IPS-11a (cell line): Measurements from ENCODE around the gene CLDN9.
A peak's percentile ranks its signal among the peaks of the same experiment; 100 is the strongest.

Experiments used
- H3K4me3 ChIP-seq: one replicate; pipeline ENCODE4 v1.5.1; 2013; ENCODE audit warnings: low read depth, low read length, control low read depth

CLDN9 gene

DNA sequence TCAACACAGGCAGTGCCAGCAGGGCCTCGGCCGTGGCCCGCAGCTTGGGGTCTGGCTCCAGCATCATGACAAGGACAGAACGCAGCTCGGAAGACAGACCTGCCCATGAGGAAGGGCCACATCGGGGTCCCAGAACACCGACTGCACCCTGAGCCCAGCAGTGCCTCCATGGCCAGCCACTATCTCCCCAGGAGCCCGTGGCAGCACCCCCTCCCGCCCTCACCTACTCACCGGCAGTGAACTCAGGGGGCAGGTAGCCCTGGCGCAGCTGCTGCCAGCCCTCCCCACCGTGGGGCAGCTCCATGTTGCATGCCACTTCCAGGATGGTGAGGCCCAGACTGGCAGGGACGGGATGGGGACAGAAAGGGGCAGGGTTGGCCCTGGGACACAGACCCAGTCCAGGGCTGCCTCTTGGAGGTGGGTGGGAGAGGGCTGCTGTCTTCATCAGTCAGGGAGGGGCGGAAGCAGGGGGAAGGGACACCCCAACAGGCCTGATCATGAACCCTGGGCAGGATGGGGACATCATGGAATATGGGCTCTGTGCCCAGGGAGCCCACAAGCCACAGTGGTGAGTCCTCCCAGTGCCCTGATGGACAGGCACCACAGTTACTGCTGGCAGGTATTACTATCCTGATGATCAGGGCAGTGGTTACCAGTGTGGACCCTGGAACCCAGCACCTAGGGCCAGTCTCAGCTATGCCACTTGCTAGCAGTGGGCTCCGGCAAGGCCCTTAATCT lies 38.2 kb upstream of the CLDN9 start:
- H3K4me3 ChIP-seq, result no peak overlapping the region

DNA sequence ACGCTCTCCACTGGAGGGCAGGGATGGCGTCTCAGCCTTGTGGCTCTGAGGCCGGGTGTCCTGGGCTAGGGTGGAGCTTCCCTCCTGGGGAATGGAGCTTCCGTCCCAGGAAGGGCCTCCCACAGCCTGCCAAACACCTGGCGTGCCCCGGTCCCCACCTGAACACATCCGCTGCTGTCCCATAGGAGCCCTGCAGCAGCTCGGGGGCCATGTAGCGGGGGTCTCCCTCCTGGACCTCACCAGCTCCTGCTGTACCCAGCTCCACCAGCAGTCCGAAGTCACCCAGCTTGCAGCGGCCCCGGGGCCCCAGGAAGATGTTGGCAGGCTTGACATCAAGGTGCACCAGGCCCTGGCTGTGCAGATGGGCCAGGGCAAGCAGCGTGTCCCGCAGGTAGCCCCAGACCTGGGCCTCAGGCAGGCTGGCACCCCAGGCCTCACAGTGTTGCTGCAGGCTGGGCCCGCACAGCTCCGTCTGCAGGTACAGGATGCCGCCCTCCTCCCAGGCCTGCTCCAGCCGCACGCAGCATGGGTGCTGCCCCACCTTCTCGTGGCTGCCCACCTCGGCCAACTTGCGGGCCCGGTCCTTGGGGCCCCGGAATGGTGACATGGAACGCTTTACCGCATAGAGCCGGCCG lies 37.4 kb upstream of the CLDN9 start:
- H3K4me3 ChIP-seq, result no peak overlapping the region

- H3K4me3 ChIP-seq, result no peak overlapping the region
Measured at GRCh38 chr16:2976201-2976600, 36.5 kb upstream of the CLDN9 start.

DNA sequence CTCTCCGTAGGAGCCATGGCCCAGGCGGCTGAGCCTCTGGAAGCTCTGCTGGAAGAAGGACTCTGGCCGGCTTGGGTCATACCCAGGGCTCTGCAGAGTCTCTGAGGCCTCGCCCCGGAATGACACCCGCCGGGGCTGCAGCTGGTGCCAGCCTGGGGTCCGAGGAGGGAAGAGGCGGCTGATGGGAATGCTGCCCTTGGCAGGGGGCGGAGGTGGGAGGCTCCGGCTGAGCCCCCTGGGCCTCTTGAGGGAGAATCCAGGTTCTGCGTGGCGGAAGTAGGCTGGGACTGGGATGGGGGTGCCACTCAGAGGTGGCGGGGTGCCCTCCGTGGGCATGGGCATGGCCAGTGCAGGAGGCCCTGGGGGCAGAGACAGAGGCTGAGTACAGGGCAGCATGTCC lies 36.0 kb upstream of the CLDN9 start:
- no peak overlapping the region for H3K4me3 ChIP-seq

DNA sequence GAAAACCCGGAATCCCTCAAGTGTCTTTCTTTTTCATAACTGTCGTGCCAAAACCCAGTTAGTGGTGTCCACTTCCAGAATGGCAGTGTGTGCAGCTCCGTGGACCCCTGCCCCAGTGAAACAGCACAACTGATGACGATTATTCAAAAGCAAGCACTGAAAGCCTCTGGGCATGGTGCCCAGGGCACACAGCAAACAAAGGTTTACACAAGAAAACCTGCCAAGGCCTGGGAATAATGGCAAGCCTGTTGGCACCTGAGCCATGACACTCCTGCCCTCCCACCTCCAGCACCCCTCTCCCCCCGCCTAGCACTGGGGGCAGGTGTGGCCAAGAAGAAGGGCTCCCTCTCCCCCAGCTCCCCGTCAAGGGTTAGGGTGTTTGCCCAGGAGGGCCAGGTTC lies 35.3 kb upstream of the CLDN9 start:
- no peak overlapping the region for H3K4me3 ChIP-seq

DNA sequence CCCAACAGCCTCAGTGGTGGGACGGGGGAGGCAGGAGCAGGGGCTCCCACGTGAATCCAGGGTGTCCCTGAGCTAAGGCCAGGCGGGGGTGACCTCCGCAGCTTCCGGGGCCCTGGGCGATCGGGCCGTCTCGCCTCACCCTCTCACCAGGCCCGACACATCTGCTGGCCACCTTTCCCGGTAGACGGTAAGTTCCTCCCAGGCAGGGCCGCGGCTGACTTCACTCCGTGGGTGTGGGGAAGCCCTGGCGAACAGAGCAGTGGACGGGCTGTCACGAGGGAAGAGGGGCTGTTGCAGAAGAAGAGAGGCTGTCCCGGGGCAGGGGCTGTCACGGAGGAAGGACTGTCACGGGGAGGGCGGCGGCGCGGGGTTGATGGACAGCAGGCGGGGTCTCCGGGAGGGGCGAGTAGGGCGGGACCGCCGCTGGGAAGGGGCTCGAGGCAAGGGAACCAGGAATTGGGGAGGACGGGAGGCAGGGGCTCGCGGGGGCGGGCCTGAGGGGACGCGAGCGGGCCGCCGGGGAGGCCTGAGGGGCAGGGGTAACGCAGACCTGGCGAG lies 33.0 kb upstream of the CLDN9 start:
- peak overlapping the region; percentile 72 for H3K4me3 ChIP-seq

DNA sequence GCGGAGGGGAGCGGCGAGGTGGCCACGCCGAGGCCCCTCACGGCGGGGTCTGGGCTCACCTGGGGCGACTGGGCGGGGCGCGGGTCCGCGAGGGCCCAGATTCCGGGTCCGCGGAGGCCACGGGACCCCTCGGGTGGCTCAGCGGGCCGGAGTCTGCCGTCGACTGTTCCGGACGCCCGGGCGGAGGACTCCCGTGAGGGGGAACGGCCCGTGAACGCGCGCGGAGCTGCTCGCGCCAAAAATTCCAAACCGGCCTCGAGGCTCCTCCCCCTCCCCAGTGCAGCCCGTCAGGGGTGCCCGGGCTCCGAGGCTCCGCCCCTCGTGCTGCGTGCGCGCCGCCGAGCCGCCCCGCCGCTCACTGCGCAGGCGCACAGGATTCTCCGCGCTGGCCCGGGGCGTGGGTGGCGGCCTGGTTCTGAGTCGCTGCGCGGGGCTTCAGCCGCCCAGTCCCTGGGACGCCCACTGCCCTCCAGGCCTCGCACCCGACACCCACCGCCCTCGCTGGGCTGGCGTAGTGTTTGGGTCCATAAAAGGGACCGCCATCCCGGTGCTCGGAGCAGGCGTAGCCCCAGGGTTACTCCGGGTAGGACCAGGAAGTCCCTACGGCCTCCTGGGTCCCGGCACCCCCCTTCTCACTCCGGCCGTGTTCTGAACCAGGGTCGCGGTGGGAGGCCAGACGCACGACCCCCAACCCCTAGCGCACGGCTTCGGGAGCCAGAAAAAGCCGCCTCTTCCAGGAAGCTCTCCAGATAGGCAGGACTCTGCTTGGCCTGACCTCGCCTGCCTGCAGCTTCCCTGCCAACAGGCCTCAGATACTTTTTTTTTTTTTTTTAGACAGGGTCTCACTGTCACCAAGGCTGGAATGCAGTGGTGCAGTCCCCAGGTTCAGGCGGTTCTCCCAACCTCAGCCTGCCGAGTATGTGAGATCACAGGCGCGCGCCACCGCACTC lies 32.2 kb upstream of the CLDN9 start, which contains the start of gene PKMYT1:
PKMYT1 (minus strand) TSS at position 220 of the 950 bp plus-strand sequence. CDS start 789 bp downstream, outside the sequence.
- peak within 1 kb of the TSS; percentile 72 for H3K4me3 ChIP-seq

DNA sequence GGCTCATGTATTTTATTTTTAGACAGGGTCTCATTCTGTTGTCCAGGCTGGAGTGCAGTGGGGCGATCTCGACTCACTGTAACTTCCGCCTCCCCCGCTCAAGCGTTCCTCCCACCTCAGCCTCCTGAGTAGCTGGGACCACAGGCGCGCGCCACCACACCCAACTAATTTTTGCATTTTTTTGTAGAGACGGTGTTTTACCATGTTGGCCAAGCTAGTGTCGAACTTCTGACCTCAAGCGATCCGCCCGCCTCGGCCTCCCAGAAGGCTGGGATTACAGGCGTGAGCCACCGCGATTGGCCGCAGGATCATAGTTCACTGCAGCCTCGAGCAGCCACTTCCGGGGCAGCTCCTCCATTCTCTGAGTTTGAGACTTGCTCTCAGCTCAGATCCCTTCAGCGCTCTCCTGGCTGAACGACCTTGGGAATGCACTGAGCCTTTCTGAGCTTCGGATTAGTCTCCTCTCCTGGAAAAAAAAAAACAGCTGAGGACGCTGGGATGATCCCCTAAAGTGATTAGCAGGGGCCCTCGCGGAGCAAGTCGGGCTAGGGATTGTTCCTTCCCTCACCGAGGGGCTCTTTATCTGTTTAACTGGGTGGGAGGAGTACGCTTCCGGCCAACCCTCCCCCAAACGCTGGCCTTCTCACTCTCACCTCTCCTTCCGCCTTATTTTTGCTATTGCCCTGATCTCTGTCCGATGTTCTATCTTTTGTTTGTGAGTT lies 31.4 kb upstream of the CLDN9 start:
- peak overlapping the region; percentile 72 for H3K4me3 ChIP-seq

- no peak overlapping the region for H3K4me3 ChIP-seq
Measured at GRCh38 chr16:2981899-2982250, 30.8 kb upstream of the CLDN9 start.

DNA sequence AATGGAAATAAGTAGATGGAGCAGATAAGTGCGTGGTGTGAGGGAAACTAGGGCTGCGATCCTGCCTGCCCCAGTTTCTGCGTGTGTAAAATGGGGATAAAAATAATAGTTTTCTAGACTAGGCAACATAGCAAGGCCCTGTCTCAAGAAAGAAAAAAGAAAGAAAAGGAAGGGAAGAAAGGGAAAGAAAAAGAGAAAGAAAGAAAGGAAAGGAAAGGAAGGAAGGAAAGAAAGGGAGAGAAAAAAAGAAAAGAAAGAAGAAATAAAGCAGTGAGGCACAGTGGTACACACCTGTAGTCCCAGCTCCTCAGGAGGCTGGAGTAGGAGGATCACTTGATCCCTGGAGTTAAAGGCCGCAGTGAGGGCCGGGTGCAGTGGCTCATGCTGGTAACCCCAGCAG lies 30.3 kb upstream of the CLDN9 start:
- H3K4me3 ChIP-seq, result no peak overlapping the region

GRCh38 chr16:2983706-2984136 lies 29.0 kb upstream of the CLDN9 start:
- no peak overlapping the region for H3K4me3 ChIP-seq

GRCh38 chr16:2985462-2985861 lies 27.3 kb upstream of the CLDN9 start:
- no peak overlapping the region for H3K4me3 ChIP-seq

GRCh38 chr16:2985893-2986355 lies 26.8 kb upstream of the CLDN9 start:
- no peak overlapping the region for H3K4me3 ChIP-seq

GRCh38 chr16:2986623-2987188 lies 26.0 kb upstream of the CLDN9 start:
- no peak overlapping the region for H3K4me3 ChIP-seq

DNA sequence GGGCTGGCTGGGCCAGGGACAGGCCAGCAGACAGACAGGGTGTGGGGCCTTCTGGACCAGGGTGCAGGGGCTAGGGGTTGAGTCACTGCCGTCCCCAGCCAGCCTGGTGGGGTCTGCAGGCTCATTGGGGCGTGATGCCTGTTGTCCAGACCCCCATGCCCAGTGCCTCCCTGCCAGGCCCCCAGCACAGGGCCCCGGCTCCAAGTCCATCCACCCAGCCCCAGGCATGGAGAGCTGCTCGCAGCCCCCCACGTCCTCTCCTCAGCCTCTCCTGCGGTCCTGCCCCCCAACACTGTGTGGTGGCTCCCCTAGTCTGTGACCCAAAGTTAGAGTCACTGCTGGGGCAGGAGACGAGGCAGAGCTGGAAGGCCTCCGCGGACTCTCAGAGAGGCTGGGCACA lies 25.4 kb upstream of the CLDN9 start:
- H3K4me3 ChIP-seq, result no peak overlapping the region

GRCh38 chr16:2987833-2988232 lies 24.9 kb upstream of the CLDN9 start:
- no peak overlapping the region for H3K4me3 ChIP-seq

GRCh38 chr16:2988590-2989099 lies 24.1 kb upstream of the CLDN9 start:
- H3K4me3 ChIP-seq, result no peak overlapping the region

- H3K4me3 ChIP-seq, result no peak overlapping the region
Measured at GRCh38 chr16:2990891-2991290, 21.8 kb upstream of the CLDN9 start.

GRCh38 chr16:2991566-2992261 lies 21.0 kb upstream of the CLDN9 start:
- H3K4me3 ChIP-seq, result no peak overlapping the region
